ENCODE measurements around the gene FGF7. TPM values are rescaled to one million over a fixed set of nuclear protein-coding genes. Genes with fewer than 3 reads are reported as not detected.

The FGF7 gene
- not detected for total RNA-seq
- total RNA-seq (2013), result 0.25 TPM

- Histone ChIP-seq H3K27me3 (ENCODE audit: control insufficient read depth, insufficient read depth, low read length) (no peaks in the 10 kb centered on the region), H3K4me1 (ENCODE audit: control insufficient read depth, insufficient read depth, low read length) (no peaks in the 10 kb centered on the region), H3K4me3 (ENCODE audit: low read length) (no peak within 1 kb of the TSS), H3K36me3 (ENCODE audit: control insufficient read depth, insufficient read depth, low read length) (no peaks in the 10 kb centered on the region), H3K9me3 (ENCODE audit: control insufficient read depth, insufficient read depth, low read length) (no peaks in the 10 kb centered on the region), H3K27ac (ENCODE audit: low read length) (no peak within 1 kb of the TSS)
- Mint-ChIP-seq H3K36me3 (no peaks in the 10 kb centered on the region), H3K4me1 (peaks cover 6 to 7% of the 10 kb centered on the region in 2 donors), H3K27me3 (ENCODE audit: low read depth in 2 of 2) (peaks cover 3 to 13% of the 10 kb centered on the region in 2 donors), H3K4me3 (peak within 1 kb of the TSS; percentile 15), H3K27ac (peak within 1 kb of the TSS; percentile 86 to 90), H3K9me3 (peaks cover 0 to 2% of the 10 kb centered on the region in 2 donors)
- 60% methylated on average over 1 of the region's 4 CpGs for WGBS (ENCODE audit: insufficient coverage)
- TF ChIP-seq CTCF (IDR thresholded peaks at IDR 0.05), result no peak
- DNase-seq (no peak), ATAC-seq (no peak)
- intact Hi-C loops (cut with micrococcal nuclease), result loop anchor here (2.0 kb wide), 1 partner anchor 562 kb away; no protein-coding TSS in a partner anchor
Observed at GRCh38 chr15:49423021-49423420, at the start of gene FGF7. FGF7 (plus strand) TSS chr15:49423242; CDS start chr15:49424298, 1,056 bp downstream.

GRCh38 chr15:49379996-49380395, 43.0 kb upstream of the FGF7 start:
- no peak overlapping the region for H3K4me3 ChIP-seq (ENCODE audit: low read length)
- intact Hi-C loops (cut with micrococcal nuclease), result no loop called here
- no peaks in the 10 kb centered on the region for H3K27me3 ChIP-seq (ENCODE audit: control insufficient read depth, insufficient read depth, low read length)
- Mint-ChIP-seq H3K9me3 (no peaks in the 10 kb centered on the region), H3K36me3 (no peaks in the 10 kb centered on the region), H3K4me1 (no peaks in the 10 kb centered on the region), H3K4me3 (no peak overlapping the region), H3K27ac (no peak overlapping the region), H3K27me3 (ENCODE audit: low read depth in 2 of 2) (peaks cover 0 to 10% of the 10 kb centered on the region in 2 donors)
- H3K36me3 ChIP-seq (ENCODE audit: control insufficient read depth, insufficient read depth, low read length), result no peaks in the 10 kb centered on the region
- no peak for ATAC-seq
- DNase-seq, result no peak
- TF ChIP-seq CTCF (IDR thresholded peaks at IDR 0.05), result no peak
- H3K4me1 ChIP-seq (ENCODE audit: control insufficient read depth, insufficient read depth, low read length), result no peaks in the 10 kb centered on the region
- 87% methylated on average over 4 of the region's 4 CpGs for WGBS (ENCODE audit: insufficient coverage)
- H3K9me3 ChIP-seq (ENCODE audit: control insufficient read depth, insufficient read depth, low read length), result no peaks in the 10 kb centered on the region
- no peak overlapping the region for H3K27ac ChIP-seq (ENCODE audit: low read length)

- intact Hi-C loops (cut with micrococcal nuclease), result no loop called here
- Histone ChIP-seq H3K4me1 (ENCODE audit: control insufficient read depth, insufficient read depth, low read length) (no peaks in the 10 kb centered on the region), H3K9me3 (ENCODE audit: control insufficient read depth, insufficient read depth, low read length) (no peaks in the 10 kb centered on the region), H3K27me3 (ENCODE audit: control insufficient read depth, insufficient read depth, low read length) (no peaks in the 10 kb centered on the region), H3K4me3 (ENCODE audit: low read length) (no peak overlapping the region), H3K27ac (ENCODE audit: low read length) (no peak overlapping the region), H3K36me3 (ENCODE audit: control insufficient read depth, insufficient read depth, low read length) (no peaks in the 10 kb centered on the region)
- H3K4me1 Mint-ChIP-seq, result no peaks in the 10 kb centered on the region
- H3K36me3 Mint-ChIP-seq, result no peaks in the 10 kb centered on the region
- WGBS (ENCODE audit: insufficient coverage), result 93% methylated on average over 4 of the region's 5 CpGs
- H3K4me3 Mint-ChIP-seq, result no peak overlapping the region
- no peak overlapping the region for H3K27ac Mint-ChIP-seq
- ATAC-seq, result no peak
- no peak for DNase-seq
- TF ChIP-seq CTCF (IDR thresholded peaks at IDR 0.05), result no peak
- no peaks in the 10 kb centered on the region for H3K9me3 Mint-ChIP-seq
- peaks cover 0 to 10% of the 10 kb centered on the region in 2 donors for H3K27me3 Mint-ChIP-seq (ENCODE audit: low read depth in 2 of 2)
Observed at GRCh38 chr15:49380912-49381311, 42.1 kb upstream of the FGF7 start.

GRCh38 chr15:49382394-49382793, 40.6 kb upstream of the FGF7 start:
- no peak for ATAC-seq
- Histone ChIP-seq H3K9me3 (ENCODE audit: control insufficient read depth, insufficient read depth, low read length) (no peaks in the 10 kb centered on the region), H3K4me1 (ENCODE audit: control insufficient read depth, insufficient read depth, low read length) (no peaks in the 10 kb centered on the region), H3K27ac (ENCODE audit: low read length) (no peak overlapping the region), H3K36me3 (ENCODE audit: control insufficient read depth, insufficient read depth, low read length) (no peaks in the 10 kb centered on the region), H3K4me3 (ENCODE audit: low read length) (no peak overlapping the region), H3K27me3 (ENCODE audit: control insufficient read depth, insufficient read depth, low read length) (no peaks in the 10 kb centered on the region)
- no peak for TF ChIP-seq CTCF (IDR thresholded peaks at IDR 0.05)
- Mint-ChIP-seq H3K36me3 (no peaks in the 10 kb centered on the region), H3K4me1 (no peaks in the 10 kb centered on the region), H3K4me3 (no peak overlapping the region), H3K9me3 (no peaks in the 10 kb centered on the region), H3K27me3 (ENCODE audit: low read depth in 2 of 2) (peaks cover 3 to 10% of the 10 kb centered on the region in 2 donors), H3K27ac (no peak overlapping the region)
- DNase-seq, result no peak
- intact Hi-C loops (cut with micrococcal nuclease), result no loop called here

Measured in natural killer cell (primary cell).